ENCODE measurements around the gene FASTKD3.

- TF ChIP-seq CTCF (IDR thresholded peaks at IDR 0.05) (no peak), POLR2A (IDR thresholded peaks at IDR 0.05) (no peak)
These were observed 41.2 kb downstream of the FASTKD3 start for GRCh38 chr5:7827610-7828009.
